HG03045 (cell line): Measurements from ENCODE around the gene RBPJL.
A peak's percentile ranks its signal among the peaks of the same experiment; 100 is the strongest.

Experiments used
- ATAC-seq: cut with Tn5 transposase; IDR thresholded peaks from one replicate; pipeline ENCODE4 v1.9.1; 2021; ENCODE audit warnings: mild to moderate bottlenecking, moderate library complexity; ENCODE audit not compliant: unreplicated experiment

The RBPJL gene

DNA sequence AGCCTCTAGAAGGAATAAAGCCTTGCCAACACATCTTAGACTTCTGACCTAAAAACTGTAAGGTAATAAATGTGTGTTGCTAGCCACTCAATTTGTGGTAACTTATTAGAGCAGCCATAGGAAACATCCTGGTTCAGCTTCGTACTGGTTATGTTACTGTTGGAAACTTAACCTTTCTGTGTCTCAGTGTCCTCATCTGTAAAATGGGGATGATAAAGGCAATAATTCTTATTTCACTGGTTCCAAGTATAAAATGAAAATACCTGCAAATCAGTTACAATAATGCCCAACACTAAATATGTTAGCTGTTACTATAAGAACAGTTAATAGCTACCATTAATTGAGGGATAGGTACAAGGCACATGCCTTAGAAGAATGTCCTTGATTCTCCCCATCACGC, 14.3 kb upstream of the RBPJL start:
- ATAC-seq, result no peak

DNA sequence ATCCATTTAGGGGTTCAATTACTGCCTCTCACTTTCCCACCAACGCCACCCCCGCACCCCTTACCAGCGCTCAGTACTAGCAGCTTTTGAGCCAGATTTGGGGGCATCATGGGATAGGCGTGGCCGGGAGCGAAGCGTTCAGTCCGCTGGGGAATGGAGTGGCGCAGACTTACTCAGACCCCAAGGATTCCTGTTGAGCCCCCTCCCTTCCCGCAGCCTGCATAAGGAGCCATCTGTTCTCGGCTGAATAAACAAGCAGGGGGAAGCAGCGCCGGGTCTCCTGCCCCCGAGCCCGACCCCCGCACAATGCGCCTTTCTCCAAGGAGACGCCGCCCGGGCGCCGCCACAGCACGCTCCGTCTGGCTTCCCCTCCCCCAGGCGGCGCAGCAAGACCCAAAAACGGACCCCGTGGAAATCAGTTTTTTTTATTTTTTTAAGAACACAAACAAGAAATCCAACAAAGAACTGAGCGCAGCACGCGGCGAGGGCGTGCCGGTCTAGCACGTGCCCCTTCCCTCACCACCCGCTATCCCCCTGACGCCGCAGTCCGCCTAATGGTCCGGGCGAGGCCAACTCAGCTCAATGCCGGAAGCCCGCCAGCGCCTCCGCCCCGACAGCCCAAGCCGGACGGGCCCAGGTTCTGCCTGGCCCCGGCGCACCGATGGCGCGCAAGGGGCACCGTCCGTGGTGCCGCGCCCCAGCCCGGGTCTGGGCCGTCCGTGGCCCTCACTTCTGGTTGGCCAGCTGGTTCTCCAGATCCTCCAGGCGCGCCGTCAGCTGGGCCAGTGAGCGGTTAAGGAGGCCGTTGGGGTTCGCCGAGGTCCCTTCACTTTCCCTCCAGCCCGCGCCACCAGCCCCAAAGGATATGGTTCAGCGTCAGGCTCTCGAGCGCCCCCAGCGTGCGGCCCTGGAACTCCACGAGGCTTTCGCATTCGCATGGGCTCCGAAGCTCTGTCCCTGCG, 13.3 kb upstream of the RBPJL start:
- ATAC-seq, result peak; percentile 64

DNA sequence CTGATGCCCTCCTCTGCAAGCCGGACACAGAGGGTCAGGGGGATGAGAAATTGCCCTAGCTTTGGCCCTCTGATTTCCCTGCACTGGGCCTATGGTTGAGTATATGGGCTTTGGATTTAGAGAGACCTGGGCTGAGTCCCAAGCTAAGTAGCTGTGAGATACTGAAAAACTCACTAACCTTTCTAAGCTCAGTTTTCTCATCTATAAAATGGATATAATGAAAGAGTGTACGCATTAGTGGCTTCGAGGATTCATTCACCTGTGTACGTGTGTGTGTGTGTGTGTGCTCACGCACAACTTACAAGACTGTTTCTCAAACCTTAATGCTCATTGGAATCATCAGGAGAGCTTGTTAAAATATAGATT, 12.7 kb upstream of the RBPJL start:
- ATAC-seq, result no peak

DNA sequence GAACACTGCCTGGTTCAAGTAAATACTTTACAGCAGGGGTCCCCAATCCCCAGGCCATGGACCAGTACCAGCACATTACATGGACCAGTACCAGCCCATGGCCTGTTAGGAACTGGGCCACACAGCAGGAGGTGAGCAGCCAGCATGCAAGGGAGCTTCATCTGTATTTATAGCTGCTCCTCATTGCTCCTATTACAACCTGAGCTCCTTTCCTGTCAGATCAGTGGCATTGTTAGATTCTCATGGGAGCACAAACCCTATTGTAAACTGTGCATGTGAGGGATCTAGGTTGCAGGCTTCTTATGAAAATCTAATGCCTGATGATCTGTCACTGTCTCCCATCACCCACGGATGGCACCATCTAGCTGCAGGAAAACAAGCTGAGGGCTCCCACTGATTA, 12.0 kb upstream of the RBPJL start:
- ATAC-seq, result no peak

DNA sequence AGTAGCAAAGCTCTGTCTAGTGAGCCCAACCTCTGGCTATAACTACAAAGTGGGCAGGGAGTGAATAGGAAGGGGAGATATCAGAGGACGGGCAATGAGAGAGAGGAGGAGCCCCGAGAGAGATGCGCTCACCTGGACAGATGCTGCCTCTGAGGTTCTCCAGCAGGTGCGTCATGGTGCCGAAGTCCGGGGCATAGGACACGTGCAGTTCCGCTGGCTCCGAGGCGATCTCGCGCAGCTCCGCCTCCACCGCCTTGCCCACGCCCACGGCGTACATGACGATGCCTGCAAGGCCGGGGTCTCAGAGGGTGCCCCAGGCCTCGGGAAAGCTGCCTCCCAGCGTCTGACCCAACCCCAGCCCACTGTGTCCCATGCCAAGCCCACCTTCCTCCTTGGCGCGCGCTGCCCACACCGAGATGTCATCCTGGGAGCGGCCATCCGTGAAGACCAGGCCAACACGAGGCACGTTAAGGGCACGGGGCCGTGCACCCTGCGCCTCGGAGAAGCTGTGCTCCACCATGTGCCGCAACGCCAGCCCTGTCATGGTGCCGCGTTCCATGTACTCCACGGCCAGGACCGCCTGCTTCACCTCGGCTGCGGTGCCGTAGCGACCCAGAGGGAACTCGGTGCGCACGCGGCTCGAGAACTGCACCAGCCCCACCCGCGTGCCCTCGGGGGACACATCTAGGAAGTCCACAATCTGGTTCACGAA, 8.7 kb upstream of the RBPJL start:
- no peak for ATAC-seq

DNA sequence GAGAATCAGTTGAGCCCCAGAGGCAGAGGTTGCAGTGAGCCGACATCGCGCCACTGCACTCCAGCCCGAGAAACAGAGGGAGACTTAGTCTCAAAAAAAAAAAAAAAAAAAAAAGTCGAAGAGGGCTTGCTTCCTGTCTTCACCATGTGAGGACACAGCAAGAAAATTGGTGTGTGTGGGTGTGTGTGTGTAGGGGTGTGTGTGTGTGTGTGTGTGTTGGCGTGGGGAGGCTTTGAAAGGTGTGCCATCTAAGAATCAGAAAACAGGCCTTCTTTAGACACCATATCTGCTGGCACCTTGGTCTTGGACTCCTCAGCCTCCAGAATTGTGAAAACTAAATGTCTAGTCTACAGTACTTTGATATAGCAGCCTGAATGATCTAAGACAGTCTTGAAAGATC, 6.9 kb upstream of the RBPJL start:
- ATAC-seq, result no peak

DNA sequence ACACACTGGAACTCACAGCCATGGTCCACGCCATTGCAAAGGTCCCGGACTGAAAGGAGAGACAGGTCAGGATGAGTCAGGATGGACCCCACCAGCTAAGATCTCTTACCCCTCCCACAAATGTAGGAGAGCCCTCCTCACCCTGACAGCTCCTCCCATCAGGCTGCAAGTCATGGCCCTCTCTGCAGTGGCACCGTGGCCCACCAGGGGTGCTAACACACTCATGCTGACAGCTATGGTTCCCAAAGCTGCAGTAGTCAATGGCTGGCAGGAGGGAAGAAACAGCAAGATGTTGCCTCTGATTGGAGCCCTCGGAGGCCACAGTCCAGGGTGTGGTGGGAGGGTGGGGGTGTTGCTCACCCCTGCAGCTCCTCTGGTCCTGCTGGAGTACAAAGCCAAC, 5.7 kb upstream of the RBPJL start:
- no peak for ATAC-seq

DNA sequence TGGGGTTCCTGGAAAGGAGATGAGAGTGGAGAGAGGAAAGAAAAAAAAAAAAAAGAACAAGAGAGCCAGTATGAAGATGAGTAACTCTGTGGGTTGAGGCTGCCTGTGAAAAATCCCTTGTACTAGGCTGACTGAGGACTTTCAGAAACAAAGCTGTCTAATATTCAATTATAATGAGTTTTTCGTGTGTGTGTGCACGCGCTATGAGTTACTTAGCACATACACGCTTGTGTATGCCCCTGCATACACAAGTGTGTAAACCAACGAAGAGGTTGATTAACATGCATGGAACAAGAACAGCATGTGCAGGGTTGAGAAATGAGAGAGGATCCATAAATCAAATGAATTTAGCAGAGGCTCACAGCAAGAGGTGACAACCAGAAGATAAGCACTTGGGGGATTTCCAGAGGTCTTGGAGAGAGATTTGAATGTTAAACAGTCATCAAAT, 4.8 kb upstream of the RBPJL start:
- no peak for ATAC-seq

DNA sequence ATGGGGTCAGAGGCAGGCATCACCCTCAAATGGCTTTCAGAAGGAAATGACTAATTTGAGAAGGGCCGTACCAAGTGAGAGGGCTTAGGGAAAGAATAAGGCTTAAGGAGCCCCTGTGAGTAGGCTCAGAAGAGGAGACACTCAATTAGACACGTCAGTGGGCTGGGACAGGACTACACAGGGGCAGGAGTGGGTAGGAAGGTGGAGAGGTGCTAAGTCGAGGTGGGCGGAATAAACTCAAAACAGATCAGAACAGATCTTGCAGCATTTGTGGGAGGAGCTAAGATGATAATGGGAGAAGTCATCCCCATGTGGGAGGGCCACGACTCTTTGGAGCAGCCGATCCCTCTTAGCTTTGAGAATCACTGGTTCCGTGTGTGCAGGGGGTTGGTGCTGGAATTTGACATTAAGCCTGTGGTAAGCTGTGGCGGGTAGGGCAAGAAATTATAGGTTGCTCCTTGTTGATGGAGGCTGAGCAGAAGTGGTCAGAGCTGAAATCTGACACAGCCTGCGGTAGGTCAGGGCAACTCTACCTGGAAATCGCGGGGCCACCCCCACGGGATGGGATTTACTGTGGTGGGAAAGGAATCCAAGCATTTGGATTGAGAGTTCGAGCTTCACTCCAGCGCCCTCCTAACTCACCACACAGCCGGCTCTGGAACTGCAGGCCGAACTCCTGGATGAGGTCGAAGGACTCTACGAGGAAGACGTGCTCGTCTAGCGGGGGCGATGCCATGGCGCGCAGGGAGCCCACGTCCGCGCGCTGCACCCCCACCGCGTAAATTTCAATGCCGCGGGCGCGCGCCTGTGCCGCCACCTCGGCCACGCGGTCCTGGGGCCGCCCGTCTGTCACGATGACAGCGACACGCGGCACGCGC, 2.8 kb upstream of the RBPJL start:
- no peak for ATAC-seq

DNA sequence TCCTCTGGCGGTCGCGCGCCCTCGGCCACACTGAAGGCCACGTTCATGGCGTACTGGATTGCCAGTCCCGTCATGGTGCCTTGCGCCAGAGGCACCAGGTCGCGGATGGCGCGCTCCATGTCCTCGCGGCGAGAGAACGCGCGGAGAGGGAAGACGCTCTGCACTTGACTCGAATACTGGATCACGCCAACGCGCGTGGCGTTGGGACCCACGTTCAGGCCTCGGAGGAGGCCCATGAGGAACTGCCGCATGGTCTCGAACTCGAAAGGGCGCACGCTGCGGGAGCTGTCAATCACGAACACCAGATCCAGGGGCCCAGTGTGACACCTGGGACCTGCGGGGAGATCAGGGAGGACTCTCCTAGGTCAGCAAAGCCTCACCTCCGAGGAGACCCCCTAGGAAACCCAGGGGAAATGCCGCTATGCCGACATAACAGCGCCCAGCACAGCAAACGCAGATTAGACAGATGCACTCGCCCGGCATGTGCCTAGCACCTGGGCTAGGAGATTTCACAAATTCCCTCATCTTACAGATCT, 2.1 kb upstream of the RBPJL start:
- ATAC-seq, result no peak

DNA sequence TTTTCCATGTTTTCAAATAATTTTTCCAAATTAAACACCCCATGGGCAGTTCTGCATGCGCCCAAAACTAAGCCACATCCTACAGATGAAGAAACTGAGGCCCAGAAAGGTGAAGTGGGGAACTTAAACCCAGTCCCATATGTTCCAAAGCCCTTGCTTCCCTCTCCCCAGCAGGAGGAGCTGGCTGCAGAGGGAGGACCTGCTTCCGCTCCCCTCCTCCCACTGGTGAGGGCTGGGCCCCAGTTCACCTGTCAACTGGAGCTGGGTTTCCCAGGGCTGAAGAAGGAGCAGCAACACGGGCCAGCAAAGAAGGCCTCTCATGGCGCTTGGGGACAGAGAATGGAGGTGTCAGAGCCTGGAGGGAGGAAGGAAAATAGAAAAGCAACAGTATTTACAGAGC, 1.4 kb upstream of the RBPJL start:
- no peak for ATAC-seq

DNA sequence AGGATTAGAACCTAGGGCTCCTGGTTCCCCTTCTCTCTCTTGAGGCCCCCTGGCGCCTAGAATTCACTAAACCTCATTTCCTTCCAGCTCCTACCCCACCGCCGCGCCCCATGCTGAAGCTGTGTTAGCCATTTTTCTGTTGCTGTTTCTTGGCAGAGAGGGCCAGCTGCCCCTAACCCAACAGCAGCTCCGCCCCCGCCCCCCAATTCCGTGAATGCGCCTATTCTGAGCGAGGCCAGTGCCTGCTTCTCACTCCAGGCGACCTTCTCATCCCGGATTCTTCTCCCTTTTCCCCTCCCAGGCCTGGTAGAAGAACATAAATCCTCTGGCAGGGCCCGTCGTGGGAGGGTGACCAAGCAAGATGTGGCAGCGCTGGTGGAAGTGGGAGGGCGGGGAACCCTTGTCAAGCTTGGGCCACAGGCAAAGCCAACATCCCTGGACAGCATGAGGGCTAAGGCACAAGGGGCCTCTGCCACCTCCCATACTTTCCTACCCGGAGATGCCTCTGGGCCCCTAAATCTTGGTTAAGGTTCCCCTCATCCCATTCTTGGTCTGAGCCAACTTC, 518 bp downstream of the RBPJL start:
- ATAC-seq, result no peak

DNA sequence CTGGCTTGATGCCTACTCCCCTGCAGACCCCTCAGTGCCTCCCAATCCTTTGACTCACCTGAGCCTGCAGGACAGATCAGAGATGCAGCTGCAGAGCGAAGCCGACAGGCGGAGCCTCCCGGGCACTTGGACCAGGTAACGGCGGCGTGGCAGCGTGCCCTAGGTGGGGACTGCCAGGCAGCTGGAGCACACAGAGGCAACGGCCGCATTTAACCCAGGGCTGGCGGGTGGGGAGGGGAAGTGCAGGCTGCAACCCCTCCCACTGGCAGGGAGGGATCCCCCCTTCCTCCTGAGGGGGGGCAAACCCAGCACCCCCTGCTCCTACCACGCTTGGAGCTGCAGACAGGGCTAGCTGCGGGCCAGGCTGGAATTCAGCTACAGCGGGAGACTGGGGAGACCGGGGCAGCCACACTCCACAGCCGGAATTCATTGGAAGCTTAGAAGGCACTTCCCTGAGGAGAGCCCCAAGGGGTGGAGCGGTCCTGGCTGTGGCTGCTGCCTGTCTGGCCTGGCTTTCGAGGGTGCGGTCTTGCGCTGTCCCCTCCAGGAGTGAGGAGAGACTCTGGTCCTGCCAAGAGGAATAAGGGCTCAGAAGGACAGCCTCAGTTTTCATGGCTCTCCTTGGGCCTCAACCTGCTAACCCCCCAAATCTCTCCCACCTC, 1.6 kb downstream of the RBPJL start, which contains the start of gene MATN4:
MATN4 (minus strand) TSS at position 183 of the 662 bp plus-strand sequence. CDS start 2,717 bp downstream, outside the sequence.
- ATAC-seq, result no peak

DNA sequence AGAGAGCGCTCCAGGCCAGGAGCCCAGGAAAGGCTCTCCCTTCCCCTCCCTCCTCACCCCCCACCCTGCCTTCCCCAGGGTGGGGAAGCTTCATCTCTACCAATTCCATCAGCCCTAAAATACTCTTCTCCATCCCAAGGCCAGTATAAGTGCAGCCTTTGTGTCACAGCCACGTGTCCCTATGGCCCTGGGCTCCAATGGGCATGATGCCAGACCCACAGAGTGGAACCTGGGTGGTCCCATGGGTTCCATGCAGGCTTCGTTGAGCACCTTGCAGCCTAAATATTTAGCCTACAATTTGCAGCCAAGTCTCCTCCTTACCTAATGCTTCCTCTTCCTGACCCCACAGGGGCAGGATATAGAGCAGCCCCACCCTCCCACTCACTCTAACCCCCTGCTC, 2.4 kb downstream of the RBPJL start:
- no peak for ATAC-seq

DNA sequence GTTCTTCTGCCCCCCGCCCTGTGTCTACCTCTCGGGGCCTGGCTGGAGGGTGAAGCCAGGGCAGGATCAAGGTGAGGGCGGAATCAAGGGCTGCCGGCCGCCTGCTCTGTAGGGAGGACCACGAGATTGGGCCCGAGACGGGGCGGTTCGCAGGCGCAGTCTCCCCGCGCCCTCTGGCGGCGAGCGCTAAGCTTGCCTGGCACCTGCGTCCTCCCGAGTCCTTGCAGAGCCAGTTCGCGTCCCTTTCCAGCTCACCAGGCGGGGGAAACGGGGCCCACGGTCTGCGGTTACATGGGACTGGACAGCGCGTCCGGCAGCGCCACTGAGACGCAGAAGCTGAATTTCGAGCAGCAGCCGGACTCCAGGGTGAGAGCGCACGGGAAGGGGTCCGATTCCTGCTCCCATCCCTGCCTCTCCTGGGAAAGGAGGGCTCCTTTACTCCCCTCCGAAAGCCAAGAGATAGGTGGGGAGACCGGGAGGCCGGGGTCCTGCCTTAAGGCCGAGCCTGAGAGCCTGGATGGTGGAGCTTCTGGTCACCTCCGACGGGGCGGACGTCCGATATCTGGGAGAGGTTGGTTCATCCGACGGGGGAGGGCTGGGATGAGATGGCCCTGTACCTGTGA, 5.1 kb downstream of the RBPJL start:
- ATAC-seq, result no peak

DNA sequence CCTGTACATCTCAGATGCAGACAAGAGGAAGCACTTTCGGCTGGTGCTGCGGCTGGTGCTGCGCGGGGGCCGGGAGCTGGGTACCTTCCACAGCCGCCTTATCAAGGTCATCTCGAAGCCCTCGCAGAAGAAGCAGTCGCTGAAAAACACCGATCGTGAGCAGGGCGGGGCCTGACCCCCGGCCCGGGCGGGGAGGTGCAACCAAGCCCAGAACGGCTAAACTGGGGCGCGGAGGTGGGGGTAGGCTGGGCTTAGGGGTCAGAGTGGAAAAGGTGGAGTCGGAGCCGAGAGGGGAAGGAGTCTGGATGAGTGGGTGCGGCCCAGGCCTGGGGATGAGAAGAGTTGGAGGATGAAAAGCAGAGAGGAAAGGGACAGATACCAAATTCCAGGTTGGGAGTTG, 5.6 kb downstream of the RBPJL start:
- no peak for ATAC-seq

DNA sequence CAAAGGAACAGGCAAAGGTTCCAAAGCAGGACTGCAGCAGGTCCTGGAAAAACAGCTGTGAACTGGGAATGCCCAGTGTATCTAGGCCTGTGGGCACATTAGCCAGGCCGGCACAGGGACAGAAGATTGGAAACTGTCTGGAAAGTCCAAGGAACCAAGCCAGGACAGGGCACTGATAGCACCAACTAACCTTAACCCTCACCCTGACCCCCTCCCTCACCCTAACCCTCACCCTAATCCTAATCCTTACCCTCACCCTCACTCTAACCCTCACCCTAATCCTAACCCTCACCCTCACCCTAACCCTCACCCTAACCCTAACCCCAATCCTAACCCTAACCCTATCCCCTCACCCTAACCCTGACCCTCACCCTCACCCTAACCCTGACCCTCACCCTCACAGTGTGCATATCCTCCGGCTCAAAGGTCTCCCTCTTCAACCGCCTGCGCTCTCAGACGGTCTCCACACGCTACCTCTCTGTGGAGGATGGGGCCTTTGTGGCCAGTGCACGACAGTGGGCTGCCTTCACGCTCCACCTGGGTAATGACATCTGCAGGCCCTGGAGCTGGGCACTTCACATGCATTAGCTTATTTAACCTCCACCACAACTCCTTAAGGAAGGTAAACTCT, 6.5 kb downstream of the RBPJL start:
- ATAC-seq, result no peak

DNA sequence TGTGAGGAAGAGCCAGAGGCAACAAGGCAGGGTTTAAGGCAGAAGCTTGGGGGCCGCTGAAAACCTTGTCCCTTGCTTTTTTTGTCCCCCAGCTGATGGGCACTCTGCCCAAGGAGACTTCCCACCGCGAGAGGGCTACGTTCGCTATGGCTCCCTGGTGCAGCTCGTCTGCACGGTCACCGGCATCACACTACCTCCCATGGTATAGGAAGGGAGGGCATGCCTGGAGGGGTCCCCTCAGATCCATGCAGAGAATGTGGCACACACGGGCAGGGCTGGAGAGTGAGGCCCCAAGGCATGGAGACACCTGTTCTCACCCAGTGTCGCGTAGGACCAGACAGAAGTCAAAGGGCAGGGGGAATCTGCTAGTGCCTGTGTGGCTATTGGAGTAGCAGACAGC, 7.3 kb downstream of the RBPJL start:
- ATAC-seq, result no peak

DNA sequence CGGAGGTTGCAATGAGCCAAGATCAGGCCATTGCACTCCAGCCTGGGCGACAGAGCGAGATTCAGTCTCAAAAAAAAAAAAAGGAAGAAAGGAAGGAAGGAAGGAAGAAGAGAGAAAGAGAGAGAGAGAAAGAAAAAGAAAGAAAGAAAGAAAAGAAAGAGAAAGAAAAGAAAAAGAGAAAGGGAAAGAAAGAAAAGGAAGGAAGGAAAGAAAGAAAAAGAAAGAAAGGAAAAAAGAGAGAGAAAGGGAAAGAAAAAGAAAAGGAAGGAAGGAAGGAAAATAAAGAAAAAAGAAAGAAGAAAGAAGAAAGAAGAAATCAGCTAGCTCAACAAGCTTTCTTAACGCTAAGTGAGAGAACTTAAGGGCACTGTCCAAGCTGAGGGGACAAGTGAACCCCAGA, 9.0 kb downstream of the RBPJL start:
- no peak for ATAC-seq
